GM23338 (cell line): ENCODE data around the gene STAMBPL1.

ENCODE experiments used
- CREB1 ChIP-seq: fragments of 250-450 bp; sonication (Bioruptor Pico); IDR thresholded peaks from 2 replicates; pipeline ENCODE4 v1.5.0; 2020; ENCODE audit warnings: low read depth, mild to moderate bottlenecking, moderate library complexity
- EZH2 ChIP-seq: fragments of 200-600 bp; sonication (generic); IDR thresholded peaks from one replicate; pipeline ENCODE4 v1.8.0; 2017; ENCODE audit warnings: antibody characterized with exemption, mild to moderate bottlenecking, low read depth; ENCODE audit not compliant: unreplicated experiment
- EZH2phosphoT487 ChIP-seq: fragments of 200-600 bp; sonication (generic); IDR thresholded peaks from one replicate; pipeline ENCODE4 v1.8.1; 2018; ENCODE audit warnings: antibody characterized with exemption; ENCODE audit not compliant: unreplicated experiment
- JUNB ChIP-seq: IDR thresholded peaks from one replicate; pipeline ENCODE4 v1.6.1; 2016; ENCODE audit warnings: antibody characterized with exemption; ENCODE audit not compliant: unreplicated experiment
- NANOG ChIP-seq: IDR thresholded peaks from 2 replicates; pipeline ENCODE4 v1.6.1; 2016; ENCODE audit warnings: antibody characterized with exemption, borderline replicate concordance
- POLR2AphosphoS5 ChIP-seq: IDR thresholded peaks from 2 replicates; pipeline ENCODE4 v1.6.1; 2016; ENCODE audit warnings: antibody characterized with exemption, low read depth
- STAT1 ChIP-seq: IDR thresholded peaks from one replicate; pipeline ENCODE4 v1.6.1; 2016; ENCODE audit warnings: antibody characterized with exemption; ENCODE audit not compliant: unreplicated experiment
- ZNF114 ChIP-seq: fragments of 250-450 bp; sonication (Bioruptor Pico); IDR thresholded peaks from 2 replicates; pipeline ENCODE4 v1.5.0; 2020; ENCODE audit warnings: mild to moderate bottlenecking, moderate library complexity
- ZNF331 ChIP-seq: fragments of 250-450 bp; sonication (Bioruptor Pico); IDR thresholded peaks from 2 replicates; pipeline ENCODE4 v1.5.0; 2020; ENCODE audit warnings: low read depth, mild to moderate bottlenecking, moderate library complexity
- TF ChIP-seq, protein P1 (sequence below), 2 experiments: fragments of 200-600 bp in 1 of 2; sonication (generic) in 1 of 2; conservative IDR thresholded peaks; 2 replicates each; pipeline versions ENCODE4 v1.5.1 to v1.6.1; 2016 to 2017; ENCODE audit warnings: antibody characterized with exemption in 2 of 2, low read depth in 2 of 2, mild to moderate bottlenecking in 2 of 2, moderate library complexity in 1 of 2
- TF ChIP-seq, protein P2 (sequence below): IDR thresholded peaks from one replicate; pipeline ENCODE4 v1.6.1; 2018; ENCODE audit warnings: antibody characterized with exemption; ENCODE audit not compliant: unreplicated experiment
- TF ChIP-seq, protein P3 (sequence below): IDR thresholded peaks from 2 replicates; pipeline ENCODE4 v1.6.1; 2016; ENCODE audit warnings: antibody characterized with exemption
- TF ChIP-seq, protein P4 (sequence below): fragments of 250-450 bp; sonication (Bioruptor Pico); IDR thresholded peaks from 2 replicates; pipeline ENCODE4 v1.5.0; 2020; ENCODE audit warnings: mild to moderate bottlenecking, moderate library complexity

DNA sequence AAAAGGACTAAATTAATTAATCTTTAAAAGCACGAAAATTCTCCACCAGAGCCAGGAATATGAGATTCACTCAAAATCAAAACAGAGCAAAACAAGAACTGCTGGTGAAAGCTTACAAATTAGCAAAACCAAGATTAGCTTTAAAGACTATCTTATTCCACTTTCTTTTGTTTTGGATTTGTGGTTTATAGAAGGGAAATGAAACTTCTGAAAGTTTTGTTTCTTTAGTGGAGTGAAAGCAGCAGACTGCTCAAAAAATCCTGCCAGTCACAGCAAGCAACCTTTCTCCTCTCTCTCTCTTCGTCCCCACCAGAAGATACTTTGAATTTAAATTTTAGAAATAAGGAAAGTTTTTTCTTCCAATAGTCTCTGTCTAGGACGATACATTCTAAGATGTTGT lies 64.8 kb downstream of the STAMBPL1 start:
- TF ChIP-seq, protein P1, sequence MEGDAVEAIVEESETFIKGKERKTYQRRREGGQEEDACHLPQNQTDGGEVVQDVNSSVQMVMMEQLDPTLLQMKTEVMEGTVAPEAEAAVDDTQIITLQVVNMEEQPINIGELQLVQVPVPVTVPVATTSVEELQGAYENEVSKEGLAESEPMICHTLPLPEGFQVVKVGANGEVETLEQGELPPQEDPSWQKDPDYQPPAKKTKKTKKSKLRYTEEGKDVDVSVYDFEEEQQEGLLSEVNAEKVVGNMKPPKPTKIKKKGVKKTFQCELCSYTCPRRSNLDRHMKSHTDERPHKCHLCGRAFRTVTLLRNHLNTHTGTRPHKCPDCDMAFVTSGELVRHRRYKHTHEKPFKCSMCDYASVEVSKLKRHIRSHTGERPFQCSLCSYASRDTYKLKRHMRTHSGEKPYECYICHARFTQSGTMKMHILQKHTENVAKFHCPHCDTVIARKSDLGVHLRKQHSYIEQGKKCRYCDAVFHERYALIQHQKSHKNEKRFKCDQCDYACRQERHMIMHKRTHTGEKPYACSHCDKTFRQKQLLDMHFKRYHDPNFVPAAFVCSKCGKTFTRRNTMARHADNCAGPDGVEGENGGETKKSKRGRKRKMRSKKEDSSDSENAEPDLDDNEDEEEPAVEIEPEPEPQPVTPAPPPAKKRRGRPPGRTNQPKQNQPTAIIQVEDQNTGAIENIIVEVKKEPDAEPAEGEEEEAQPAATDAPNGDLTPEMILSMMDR (conservative IDR thresholded peaks at IDR 0.05; ENCODE audit: low read depth in 2 of 2) = no peak
- TF ChIP-seq EZH2phosphoT487 = no peak
- TF ChIP-seq POLR2AphosphoS5 = no peak
- no peak for TF ChIP-seq CREB1 (CRISPR knock-in tag)
- TF ChIP-seq EZH2 = no peak
- TF ChIP-seq, protein P2, sequence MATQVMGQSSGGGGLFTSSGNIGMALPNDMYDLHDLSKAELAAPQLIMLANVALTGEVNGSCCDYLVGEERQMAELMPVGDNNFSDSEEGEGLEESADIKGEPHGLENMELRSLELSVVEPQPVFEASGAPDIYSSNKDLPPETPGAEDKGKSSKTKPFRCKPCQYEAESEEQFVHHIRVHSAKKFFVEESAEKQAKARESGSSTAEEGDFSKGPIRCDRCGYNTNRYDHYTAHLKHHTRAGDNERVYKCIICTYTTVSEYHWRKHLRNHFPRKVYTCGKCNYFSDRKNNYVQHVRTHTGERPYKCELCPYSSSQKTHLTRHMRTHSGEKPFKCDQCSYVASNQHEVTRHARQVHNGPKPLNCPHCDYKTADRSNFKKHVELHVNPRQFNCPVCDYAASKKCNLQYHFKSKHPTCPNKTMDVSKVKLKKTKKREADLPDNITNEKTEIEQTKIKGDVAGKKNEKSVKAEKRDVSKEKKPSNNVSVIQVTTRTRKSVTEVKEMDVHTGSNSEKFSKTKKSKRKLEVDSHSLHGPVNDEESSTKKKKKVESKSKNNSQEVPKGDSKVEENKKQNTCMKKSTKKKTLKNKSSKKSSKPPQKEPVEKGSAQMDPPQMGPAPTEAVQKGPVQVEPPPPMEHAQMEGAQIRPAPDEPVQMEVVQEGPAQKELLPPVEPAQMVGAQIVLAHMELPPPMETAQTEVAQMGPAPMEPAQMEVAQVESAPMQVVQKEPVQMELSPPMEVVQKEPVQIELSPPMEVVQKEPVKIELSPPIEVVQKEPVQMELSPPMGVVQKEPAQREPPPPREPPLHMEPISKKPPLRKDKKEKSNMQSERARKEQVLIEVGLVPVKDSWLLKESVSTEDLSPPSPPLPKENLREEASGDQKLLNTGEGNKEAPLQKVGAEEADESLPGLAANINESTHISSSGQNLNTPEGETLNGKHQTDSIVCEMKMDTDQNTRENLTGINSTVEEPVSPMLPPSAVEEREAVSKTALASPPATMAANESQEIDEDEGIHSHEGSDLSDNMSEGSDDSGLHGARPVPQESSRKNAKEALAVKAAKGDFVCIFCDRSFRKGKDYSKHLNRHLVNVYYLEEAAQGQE = no peak
- TF ChIP-seq ZNF114 = no peak
- no peak for TF ChIP-seq NANOG
- TF ChIP-seq JUNB = no peak
- no peak for TF ChIP-seq STAT1
- TF ChIP-seq, protein P3, sequence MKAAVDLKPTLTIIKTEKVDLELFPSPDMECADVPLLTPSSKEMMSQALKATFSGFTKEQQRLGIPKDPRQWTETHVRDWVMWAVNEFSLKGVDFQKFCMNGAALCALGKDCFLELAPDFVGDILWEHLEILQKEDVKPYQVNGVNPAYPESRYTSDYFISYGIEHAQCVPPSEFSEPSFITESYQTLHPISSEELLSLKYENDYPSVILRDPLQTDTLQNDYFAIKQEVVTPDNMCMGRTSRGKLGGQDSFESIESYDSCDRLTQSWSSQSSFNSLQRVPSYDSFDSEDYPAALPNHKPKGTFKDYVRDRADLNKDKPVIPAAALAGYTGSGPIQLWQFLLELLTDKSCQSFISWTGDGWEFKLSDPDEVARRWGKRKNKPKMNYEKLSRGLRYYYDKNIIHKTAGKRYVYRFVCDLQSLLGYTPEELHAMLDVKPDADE = no peak
- no peak for TF ChIP-seq ZNF331
- TF ChIP-seq, protein P4, sequence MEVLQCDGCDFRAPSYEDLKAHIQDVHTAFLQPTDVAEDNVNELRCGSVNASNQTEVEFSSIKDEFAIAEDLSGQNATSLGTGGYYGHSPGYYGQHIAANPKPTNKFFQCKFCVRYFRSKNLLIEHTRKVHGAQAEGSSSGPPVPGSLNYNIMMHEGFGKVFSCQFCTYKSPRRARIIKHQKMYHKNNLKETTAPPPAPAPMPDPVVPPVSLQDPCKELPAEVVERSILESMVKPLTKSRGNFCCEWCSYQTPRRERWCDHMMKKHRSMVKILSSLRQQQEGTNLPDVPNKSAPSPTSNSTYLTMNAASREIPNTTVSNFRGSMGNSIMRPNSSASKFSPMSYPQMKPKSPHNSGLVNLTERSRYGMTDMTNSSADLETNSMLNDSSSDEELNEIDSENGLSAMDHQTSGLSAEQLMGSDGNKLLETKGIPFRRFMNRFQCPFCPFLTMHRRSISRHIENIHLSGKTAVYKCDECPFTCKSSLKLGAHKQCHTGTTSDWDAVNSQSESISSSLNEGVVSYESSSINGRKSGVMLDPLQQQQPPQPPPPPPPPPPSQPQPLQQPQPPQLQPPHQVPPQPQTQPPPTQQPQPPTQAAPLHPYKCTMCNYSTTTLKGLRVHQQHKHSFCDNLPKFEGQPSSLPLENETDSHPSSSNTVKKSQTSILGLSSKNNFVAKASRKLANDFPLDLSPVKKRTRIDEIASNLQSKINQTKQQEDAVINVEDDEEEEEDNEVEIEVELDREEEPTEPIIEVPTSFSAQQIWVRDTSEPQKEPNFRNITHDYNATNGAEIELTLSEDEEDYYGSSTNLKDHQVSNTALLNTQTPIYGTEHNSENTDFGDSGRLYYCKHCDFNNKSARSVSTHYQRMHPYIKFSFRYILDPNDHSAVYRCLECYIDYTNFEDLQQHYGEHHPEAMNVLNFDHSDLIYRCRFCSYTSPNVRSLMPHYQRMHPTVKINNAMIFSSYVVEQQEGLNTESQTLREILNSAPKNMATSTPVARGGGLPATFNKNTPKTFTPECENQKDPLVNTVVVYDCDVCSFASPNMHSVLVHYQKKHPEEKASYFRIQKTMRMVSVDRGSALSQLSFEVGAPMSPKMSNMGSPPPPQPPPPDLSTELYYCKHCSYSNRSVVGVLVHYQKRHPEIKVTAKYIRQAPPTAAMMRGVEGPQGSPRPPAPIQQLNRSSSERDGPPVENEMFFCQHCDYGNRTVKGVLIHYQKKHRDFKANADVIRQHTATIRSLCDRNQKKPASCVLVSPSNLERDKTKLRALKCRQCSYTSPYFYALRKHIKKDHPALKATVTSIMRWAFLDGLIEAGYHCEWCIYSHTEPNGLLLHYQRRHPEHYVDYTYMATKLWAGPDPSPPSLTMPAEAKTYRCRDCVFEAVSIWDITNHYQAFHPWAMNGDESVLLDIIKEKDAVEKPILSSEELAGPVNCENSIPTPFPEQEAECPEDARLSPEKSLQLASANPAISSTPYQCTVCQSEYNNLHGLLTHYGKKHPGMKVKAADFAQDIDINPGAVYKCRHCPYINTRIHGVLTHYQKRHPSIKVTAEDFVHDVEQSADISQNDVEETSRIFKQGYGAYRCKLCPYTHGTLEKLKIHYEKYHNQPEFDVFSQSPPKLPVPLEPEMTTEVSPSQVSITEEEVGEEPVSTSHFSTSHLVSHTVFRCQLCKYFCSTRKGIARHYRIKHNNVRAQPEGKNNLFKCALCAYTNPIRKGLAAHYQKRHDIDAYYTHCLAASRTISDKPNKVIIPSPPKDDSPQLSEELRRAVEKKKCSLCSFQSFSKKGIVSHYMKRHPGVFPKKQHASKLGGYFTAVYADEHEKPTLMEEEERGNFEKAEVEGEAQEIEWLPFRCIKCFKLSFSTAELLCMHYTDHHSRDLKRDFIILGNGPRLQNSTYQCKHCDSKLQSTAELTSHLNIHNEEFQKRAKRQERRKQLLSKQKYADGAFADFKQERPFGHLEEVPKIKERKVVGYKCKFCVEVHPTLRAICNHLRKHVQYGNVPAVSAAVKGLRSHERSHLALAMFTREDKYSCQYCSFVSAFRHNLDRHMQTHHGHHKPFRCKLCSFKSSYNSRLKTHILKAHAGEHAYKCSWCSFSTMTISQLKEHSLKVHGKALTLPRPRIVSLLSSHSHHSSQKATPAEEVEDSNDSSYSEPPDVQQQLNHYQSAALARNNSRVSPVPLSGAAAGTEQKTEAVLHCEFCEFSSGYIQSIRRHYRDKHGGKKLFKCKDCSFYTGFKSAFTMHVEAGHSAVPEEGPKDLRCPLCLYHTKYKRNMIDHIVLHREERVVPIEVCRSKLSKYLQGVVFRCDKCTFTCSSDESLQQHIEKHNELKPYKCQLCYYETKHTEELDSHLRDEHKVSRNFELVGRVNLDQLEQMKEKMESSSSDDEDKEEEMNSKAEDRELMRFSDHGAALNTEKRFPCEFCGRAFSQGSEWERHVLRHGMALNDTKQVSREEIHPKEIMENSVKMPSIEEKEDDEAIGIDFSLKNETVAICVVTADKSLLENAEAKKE (CRISPR knock-in tag) = no peak
